Measurements from ENCODE around the gene SYNDIG1. TPM values are rescaled to one million over a fixed set of nuclear protein-coding genes. Genes with fewer than 3 reads are reported as not detected.

The SYNDIG1 gene
- total and polyA plus RNA-seq, 4 experiments from 2014 or later = not detected

- Mint-ChIP-seq H3K36me3 (no peaks in the 10 kb centered on the region), H3K27ac (no peak overlapping the region), H3K4me1 (peaks cover 0 to 2% (median 0%) of the 10 kb centered on the region in 4 donors), H3K27me3 (no peaks in the 10 kb centered on the region), H3K9me3 (no peaks in the 10 kb centered on the region), H3K4me3 (no peak overlapping the region)
- H3K4me1 ChIP-seq (ENCODE audit: insufficient read depth, low read length) = no peaks in the 10 kb centered on the region
- H3K27me3 ChIP-seq (ENCODE audit: insufficient read depth, low read length) = no peaks in the 10 kb centered on the region
- H3K9me3 ChIP-seq (ENCODE audit: control insufficient read depth in 1 of 2, low read length in 2 of 2) = no peaks in the 10 kb centered on the region
- ChIA-PET POLR2A (ENCODE audit: partially characterized antibody) (no interaction called here), CTCF (ENCODE audit: partially characterized antibody) (no interaction called here)
- intact Hi-C loops (cut with micrococcal nuclease) = no loop called here
- no peak overlapping the region for H3K4me3 ChIP-seq (ENCODE audit: low read length in 2 of 2)
- DNase-seq = no peak
- H3K36me3 ChIP-seq (ENCODE audit: insufficient read depth, low read length) = no peaks in the 10 kb centered on the region
- H3K27ac ChIP-seq (ENCODE audit: low read depth, low read length) = no peak overlapping the region
These were observed 188.6 kb downstream of the SYNDIG1 start for GRCh38 chr20:24657878-24658620.

- CTCF ChIA-PET (ENCODE audit: partially characterized antibody) = no interaction called here
- POLR2A ChIA-PET (ENCODE audit: partially characterized antibody) = no interaction called here
These were observed 189.7 kb downstream of the SYNDIG1 start for GRCh38 chr20:24658920-24659660.

GRCh38 chr20:24659835-24660234 is 190.4 kb downstream of the SYNDIG1 start:
- no peak for DNase-seq

More at GRCh38 chr20:24658920-24659660, 189.7 kb downstream of the SYNDIG1 start:
- H3K9me3 ChIP-seq (ENCODE audit: control insufficient read depth in 1 of 2, low read length in 2 of 2) = no peaks in the 10 kb centered on the region
- Mint-ChIP-seq H3K9me3 (no peaks in the 10 kb centered on the region), H3K27me3 (no peaks in the 10 kb centered on the region), H3K27ac (no peak overlapping the region), H3K36me3 (no peaks in the 10 kb centered on the region), H3K4me1 (peaks cover 0 to 2% (median 0%) of the 10 kb centered on the region in 4 donors), H3K4me3 (no peak overlapping the region)
- intact Hi-C loops (cut with micrococcal nuclease) = no loop called here
- H3K4me1 ChIP-seq (ENCODE audit: insufficient read depth, low read length) = no peaks in the 10 kb centered on the region
- no peaks in the 10 kb centered on the region for H3K36me3 ChIP-seq (ENCODE audit: insufficient read depth, low read length)
- H3K27ac ChIP-seq (ENCODE audit: low read depth, low read length) = no peak overlapping the region
- DNase-seq = no peak
- H3K4me3 ChIP-seq (ENCODE audit: low read length in 2 of 2) = no peak overlapping the region
- H3K27me3 ChIP-seq (ENCODE audit: insufficient read depth, low read length) = no peaks in the 10 kb centered on the region

GRCh38 chr20:24660651-24661050 is 191.2 kb downstream of the SYNDIG1 start:
- no peak overlapping the region for H3K27ac ChIP-seq (ENCODE audit: low read depth, low read length)
- H3K36me3 ChIP-seq (ENCODE audit: insufficient read depth, low read length) = no peaks in the 10 kb centered on the region
- ChIA-PET CTCF (ENCODE audit: partially characterized antibody) (no interaction called here), POLR2A (ENCODE audit: partially characterized antibody) (no interaction called here)
- Mint-ChIP-seq H3K9me3 (no peaks in the 10 kb centered on the region), H3K27ac (no peak overlapping the region), H3K36me3 (no peaks in the 10 kb centered on the region), H3K4me1 (no peaks in the 10 kb centered on the region), H3K4me3 (no peak overlapping the region), H3K27me3 (no peaks in the 10 kb centered on the region)
- no peaks in the 10 kb centered on the region for H3K9me3 ChIP-seq (ENCODE audit: control insufficient read depth in 1 of 2, low read length in 2 of 2)
- H3K27me3 ChIP-seq (ENCODE audit: insufficient read depth, low read length) = no peaks in the 10 kb centered on the region
- intact Hi-C loops (cut with micrococcal nuclease) = no loop called here
- no peaks in the 10 kb centered on the region for H3K4me1 ChIP-seq (ENCODE audit: insufficient read depth, low read length)
- no peak overlapping the region for H3K4me3 ChIP-seq (ENCODE audit: low read length in 2 of 2)
- DNase-seq = no peak

More at GRCh38 chr20:24659835-24660234, 190.4 kb downstream of the SYNDIG1 start:
- H3K4me1 Mint-ChIP-seq = no peaks in the 10 kb centered on the region
- ChIA-PET POLR2A (ENCODE audit: partially characterized antibody) (no interaction called here), CTCF (ENCODE audit: partially characterized antibody) (no interaction called here)
- H3K36me3 Mint-ChIP-seq = no peaks in the 10 kb centered on the region
- H3K4me3 ChIP-seq (ENCODE audit: low read length in 2 of 2) = no peak overlapping the region
- H3K9me3 Mint-ChIP-seq = no peaks in the 10 kb centered on the region
- no peaks in the 10 kb centered on the region for H3K27me3 ChIP-seq (ENCODE audit: insufficient read depth, low read length)
- H3K27me3 Mint-ChIP-seq = no peaks in the 10 kb centered on the region
- H3K9me3 ChIP-seq (ENCODE audit: control insufficient read depth in 1 of 2, low read length in 2 of 2) = no peaks in the 10 kb centered on the region
- H3K27ac ChIP-seq (ENCODE audit: low read depth, low read length) = no peak overlapping the region
- no peak overlapping the region for H3K4me3 Mint-ChIP-seq
- H3K4me1 ChIP-seq (ENCODE audit: insufficient read depth, low read length) = no peaks in the 10 kb centered on the region
- intact Hi-C loops (cut with micrococcal nuclease) = no loop called here
- H3K27ac Mint-ChIP-seq = no peak overlapping the region
- H3K36me3 ChIP-seq (ENCODE audit: insufficient read depth, low read length) = no peaks in the 10 kb centered on the region

GRCh38 chr20:24661255-24661654 is 191.8 kb downstream of the SYNDIG1 start:
- Mint-ChIP-seq H3K4me3 (no peak overlapping the region), H3K36me3 (no peaks in the 10 kb centered on the region), H3K9me3 (no peaks in the 10 kb centered on the region), H3K27me3 (no peaks in the 10 kb centered on the region), H3K27ac (no peak overlapping the region), H3K4me1 (no peaks in the 10 kb centered on the region)
- Histone ChIP-seq H3K4me1 (ENCODE audit: insufficient read depth, low read length) (no peaks in the 10 kb centered on the region), H3K27ac (ENCODE audit: low read depth, low read length) (no peak overlapping the region), H3K36me3 (ENCODE audit: insufficient read depth, low read length) (no peaks in the 10 kb centered on the region), H3K9me3 (ENCODE audit: control insufficient read depth in 1 of 2, low read length in 2 of 2) (no peaks in the 10 kb centered on the region), H3K4me3 (ENCODE audit: low read length in 2 of 2) (no peak overlapping the region), H3K27me3 (ENCODE audit: insufficient read depth, low read length) (no peaks in the 10 kb centered on the region)
- no peak for DNase-seq
- CTCF ChIA-PET (ENCODE audit: partially characterized antibody) = no interaction called here
- POLR2A ChIA-PET (ENCODE audit: partially characterized antibody) = no interaction called here
- intact Hi-C loops (cut with micrococcal nuclease) = no loop called here

- DNase-seq = no peak
- CTCF ChIA-PET (ENCODE audit: partially characterized antibody) = no interaction called here
- H3K9me3 ChIP-seq (ENCODE audit: control insufficient read depth in 1 of 2, low read length in 2 of 2) = no peaks in the 10 kb centered on the region
- H3K27ac ChIP-seq (ENCODE audit: low read depth, low read length) = no peak overlapping the region
- no peaks in the 10 kb centered on the region for H3K9me3 Mint-ChIP-seq
- no peak overlapping the region for H3K27ac Mint-ChIP-seq
- no peaks in the 10 kb centered on the region for H3K36me3 Mint-ChIP-seq
- no peaks in the 10 kb centered on the region for H3K36me3 ChIP-seq (ENCODE audit: insufficient read depth, low read length)
- H3K4me3 ChIP-seq (ENCODE audit: low read length in 2 of 2) = no peak overlapping the region
- no peaks in the 10 kb centered on the region for H3K4me1 Mint-ChIP-seq
- no peaks in the 10 kb centered on the region for H3K4me1 ChIP-seq (ENCODE audit: insufficient read depth, low read length)
- intact Hi-C loops (cut with micrococcal nuclease) = no loop called here
- POLR2A ChIA-PET (ENCODE audit: partially characterized antibody) = no interaction called here
- H3K27me3 ChIP-seq (ENCODE audit: insufficient read depth, low read length) = no peaks in the 10 kb centered on the region
- no peak overlapping the region for H3K4me3 Mint-ChIP-seq
- no peaks in the 10 kb centered on the region for H3K27me3 Mint-ChIP-seq
These were observed 192.9 kb downstream of the SYNDIG1 start for GRCh38 chr20:24662322-24662721.

- Mint-ChIP-seq H3K27ac (no peak overlapping the region), H3K9me3 (no peaks in the 10 kb centered on the region), H3K36me3 (no peaks in the 10 kb centered on the region), H3K27me3 (no peaks in the 10 kb centered on the region), H3K4me1 (no peaks in the 10 kb centered on the region), H3K4me3 (no peak overlapping the region)
- Histone ChIP-seq H3K27ac (ENCODE audit: low read depth, low read length) (no peak overlapping the region), H3K36me3 (ENCODE audit: insufficient read depth, low read length) (no peaks in the 10 kb centered on the region), H3K9me3 (ENCODE audit: control insufficient read depth in 1 of 2, low read length in 2 of 2) (no peaks in the 10 kb centered on the region), H3K4me1 (ENCODE audit: insufficient read depth, low read length) (no peaks in the 10 kb centered on the region), H3K27me3 (ENCODE audit: insufficient read depth, low read length) (no peaks in the 10 kb centered on the region), H3K4me3 (ENCODE audit: low read length in 2 of 2) (no peak overlapping the region)
- POLR2A ChIA-PET (ENCODE audit: partially characterized antibody) = no interaction called here
- DNase-seq = no peak
- CTCF ChIA-PET (ENCODE audit: partially characterized antibody) = no interaction called here
- intact Hi-C loops (cut with micrococcal nuclease) = no loop called here
These were observed 193.4 kb downstream of the SYNDIG1 start for GRCh38 chr20:24662752-24663365.

All from CD4-positive, alpha-beta memory T cell (primary cell).